ENCODE results near the gene EPS15. TPM values are rescaled to one million over a fixed set of nuclear protein-coding genes. Genes with fewer than 3 reads are reported as not detected.
A peak's percentile ranks its signal among the peaks of the same experiment; 100 is the strongest.

The EPS15 gene
- total RNA-seq, 1 donor from 2014 or later = 37.1 TPM

DNA sequence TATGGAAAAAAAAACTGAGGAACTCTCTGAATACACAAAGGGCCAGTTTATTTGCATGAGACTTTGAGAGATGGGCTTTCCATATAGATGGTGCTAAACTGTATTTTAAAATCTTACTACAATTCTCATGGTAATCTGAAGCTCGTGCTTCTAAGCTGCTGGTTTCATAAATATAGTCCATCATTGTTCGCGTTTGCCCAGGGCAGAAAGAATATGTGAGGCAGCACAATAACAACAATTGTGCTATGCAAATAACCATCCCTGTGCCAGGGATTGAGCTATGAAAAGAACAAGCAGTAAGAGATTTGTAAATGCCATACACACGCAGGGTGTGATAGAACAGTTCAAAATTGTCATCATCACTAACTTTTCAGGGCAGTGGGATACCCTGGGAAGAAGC, 4.9 kb upstream of the EPS15 start:
- no peak for DNase-seq (ENCODE audit: low read depth)
- TF ChIP-seq, protein P1, sequence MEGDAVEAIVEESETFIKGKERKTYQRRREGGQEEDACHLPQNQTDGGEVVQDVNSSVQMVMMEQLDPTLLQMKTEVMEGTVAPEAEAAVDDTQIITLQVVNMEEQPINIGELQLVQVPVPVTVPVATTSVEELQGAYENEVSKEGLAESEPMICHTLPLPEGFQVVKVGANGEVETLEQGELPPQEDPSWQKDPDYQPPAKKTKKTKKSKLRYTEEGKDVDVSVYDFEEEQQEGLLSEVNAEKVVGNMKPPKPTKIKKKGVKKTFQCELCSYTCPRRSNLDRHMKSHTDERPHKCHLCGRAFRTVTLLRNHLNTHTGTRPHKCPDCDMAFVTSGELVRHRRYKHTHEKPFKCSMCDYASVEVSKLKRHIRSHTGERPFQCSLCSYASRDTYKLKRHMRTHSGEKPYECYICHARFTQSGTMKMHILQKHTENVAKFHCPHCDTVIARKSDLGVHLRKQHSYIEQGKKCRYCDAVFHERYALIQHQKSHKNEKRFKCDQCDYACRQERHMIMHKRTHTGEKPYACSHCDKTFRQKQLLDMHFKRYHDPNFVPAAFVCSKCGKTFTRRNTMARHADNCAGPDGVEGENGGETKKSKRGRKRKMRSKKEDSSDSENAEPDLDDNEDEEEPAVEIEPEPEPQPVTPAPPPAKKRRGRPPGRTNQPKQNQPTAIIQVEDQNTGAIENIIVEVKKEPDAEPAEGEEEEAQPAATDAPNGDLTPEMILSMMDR (IDR thresholded peaks at IDR 0.05; ENCODE audit: insufficient read depth, low read length, poor library complexity, severe bottlenecking) = no peak
- H3K4me3 ChIP-seq (ENCODE audit: low read depth, low read length) = no peak overlapping the region
- H3K27me3 ChIP-seq (ENCODE audit: control insufficient read depth, insufficient read depth, low read length) = no peaks in the 10 kb centered on the region
- H3K36me3 ChIP-seq (ENCODE audit: control insufficient read depth, insufficient read depth, low read length) = no peaks in the 10 kb centered on the region

DNA sequence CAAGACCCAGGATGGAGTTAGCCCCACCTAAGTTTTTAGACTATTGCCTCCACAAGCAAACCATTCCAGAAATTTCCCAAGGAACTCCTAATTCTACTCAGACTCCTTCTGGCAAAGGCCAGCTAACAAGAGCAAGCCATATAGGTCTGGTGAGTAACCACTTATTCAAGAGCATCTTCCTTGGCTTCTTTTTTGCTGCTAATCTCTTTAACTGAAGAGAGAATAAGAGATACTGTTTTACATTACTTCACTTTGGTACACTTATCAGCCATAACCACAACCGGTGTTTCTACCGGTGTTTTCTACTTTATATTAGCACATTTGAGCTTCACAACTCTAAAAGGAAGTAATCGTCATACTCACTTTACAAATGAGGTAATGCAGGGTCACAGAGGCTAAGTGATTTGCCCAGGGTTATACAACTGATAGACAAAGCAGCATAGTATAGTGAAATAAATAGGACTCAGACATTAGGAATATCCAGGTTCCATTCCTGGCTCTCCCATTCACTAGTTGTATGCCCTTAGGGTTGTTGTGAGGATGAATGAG, 1.7 kb upstream of the EPS15 start:
- no peaks in the 10 kb centered on the region for H3K36me3 ChIP-seq (ENCODE audit: control insufficient read depth, insufficient read depth, low read length)
- H3K27me3 ChIP-seq (ENCODE audit: control insufficient read depth, insufficient read depth, low read length) = no peaks in the 10 kb centered on the region
- H3K4me3 ChIP-seq (ENCODE audit: low read depth, low read length) = no peak overlapping the region
- TF ChIP-seq, protein P1 (IDR thresholded peaks at IDR 0.05; ENCODE audit: insufficient read depth, low read length, poor library complexity, severe bottlenecking) = no peak
- no peak for DNase-seq (ENCODE audit: low read depth)

DNA sequence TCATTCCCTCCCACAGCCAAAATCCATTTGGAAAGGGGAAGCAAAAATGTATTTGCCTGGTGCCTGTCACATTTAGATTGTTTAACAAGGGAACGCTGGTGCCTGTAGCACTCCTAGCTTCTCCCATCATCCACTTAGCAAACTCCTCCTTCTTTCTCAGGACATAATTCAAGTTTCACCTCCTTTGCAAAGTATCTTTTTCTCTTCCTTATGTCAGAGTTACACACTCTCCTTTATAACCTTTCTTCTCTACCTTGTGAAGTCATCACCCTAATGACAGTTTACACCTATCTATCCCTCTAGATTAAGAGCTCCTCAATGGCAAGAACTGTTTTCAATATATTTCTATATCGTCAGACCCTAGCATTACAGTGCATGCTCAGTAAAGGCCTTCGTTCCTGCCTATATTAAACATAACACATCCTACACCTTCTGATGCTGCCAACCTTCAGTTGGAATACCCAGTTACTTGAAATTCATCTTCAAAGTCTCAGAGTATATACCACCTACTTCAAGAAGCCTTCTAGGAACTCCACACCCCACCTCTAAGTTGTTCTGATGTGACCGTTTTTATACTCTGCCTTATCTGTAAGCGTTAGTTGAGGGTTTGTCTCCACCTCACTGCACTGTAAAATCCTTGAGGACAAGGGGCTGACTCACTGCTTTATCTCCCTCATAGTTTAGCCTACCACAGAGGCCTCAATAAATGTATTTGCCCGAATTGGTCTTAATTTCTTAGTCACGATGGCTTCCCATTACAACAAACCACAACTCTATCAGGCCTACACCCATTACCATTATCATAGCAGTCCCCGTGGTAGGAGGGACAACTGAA, 1.0 kb upstream of the EPS15 start:
- Histone ChIP-seq H3K4me3 (ENCODE audit: low read depth, low read length) (no peak overlapping the region), H3K36me3 (ENCODE audit: control insufficient read depth, insufficient read depth, low read length) (no peaks in the 10 kb centered on the region), H3K27me3 (ENCODE audit: control insufficient read depth, insufficient read depth, low read length) (no peaks in the 10 kb centered on the region)
- TF ChIP-seq, protein P1 (IDR thresholded peaks at IDR 0.05; ENCODE audit: insufficient read depth, low read length, poor library complexity, severe bottlenecking) = no peak
- DNase-seq (ENCODE audit: low read depth) = no peak

DNA sequence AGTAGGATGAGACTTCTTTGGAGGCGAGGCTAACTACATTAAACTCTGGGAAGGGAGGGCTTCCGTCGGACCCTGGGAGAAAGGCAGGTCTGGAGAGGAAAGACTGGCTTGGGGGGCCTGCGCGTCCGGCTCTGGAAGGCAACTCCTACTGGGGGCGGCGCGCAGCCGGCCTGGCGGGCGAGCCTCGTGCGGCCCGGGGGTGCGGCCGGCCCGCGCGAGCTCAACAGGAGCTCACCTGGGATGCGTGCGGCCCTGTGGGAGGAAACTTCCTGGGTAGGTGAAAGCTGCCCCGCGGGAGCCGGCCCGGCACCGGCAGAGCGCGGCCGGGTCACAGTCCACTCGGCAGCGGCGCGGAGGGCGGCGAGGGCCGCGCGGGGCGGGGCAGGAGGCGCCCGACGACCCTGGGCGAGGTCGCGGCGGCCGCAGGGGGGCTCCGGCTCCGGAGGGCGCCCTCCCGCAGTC, 449 bp downstream of the EPS15 start:
- H3K36me3 ChIP-seq (ENCODE audit: control insufficient read depth, insufficient read depth, low read length) = no peaks in the 10 kb centered on the region
- H3K4me3 ChIP-seq (ENCODE audit: low read depth, low read length) = peak overlapping the region; percentile 57
- TF ChIP-seq, protein P1 (IDR thresholded peaks at IDR 0.05; ENCODE audit: insufficient read depth, low read length, poor library complexity, severe bottlenecking) = no peak
- no peaks in the 10 kb centered on the region for H3K27me3 ChIP-seq (ENCODE audit: control insufficient read depth, insufficient read depth, low read length)
- no peak for DNase-seq (ENCODE audit: low read depth)

DNA sequence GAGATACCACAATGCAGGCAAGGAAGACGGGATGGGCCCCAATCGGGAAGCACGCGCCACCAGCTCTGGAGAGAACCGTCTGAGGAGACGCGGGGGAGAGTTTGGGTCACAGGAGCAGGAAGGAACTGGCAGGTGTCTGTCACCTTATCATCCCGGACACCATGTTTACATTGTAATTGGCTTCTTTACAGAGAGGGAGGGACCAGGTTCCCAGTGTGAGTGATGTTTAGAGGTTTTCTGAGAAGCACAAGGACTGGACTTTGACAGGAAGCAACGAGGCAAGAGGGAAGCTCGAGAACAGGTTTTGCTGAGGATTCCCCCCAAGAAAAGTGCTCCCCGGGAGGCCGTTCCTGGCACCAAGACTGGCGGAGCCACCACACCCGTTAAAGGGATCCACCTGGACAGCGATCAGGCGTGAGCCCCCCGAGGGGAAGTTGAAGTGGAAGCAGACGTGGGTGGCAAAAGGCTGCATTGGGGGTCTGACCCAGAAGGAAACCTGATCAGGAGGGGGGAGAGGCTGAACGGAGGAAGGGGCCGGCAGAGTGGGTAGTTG, 957 bp downstream of the EPS15 start:
- no peaks in the 10 kb centered on the region for H3K27me3 ChIP-seq (ENCODE audit: control insufficient read depth, insufficient read depth, low read length)
- H3K4me3 ChIP-seq (ENCODE audit: low read depth, low read length) = peak overlapping the region; percentile 57
- no peak for DNase-seq (ENCODE audit: low read depth)
- H3K36me3 ChIP-seq (ENCODE audit: control insufficient read depth, insufficient read depth, low read length) = no peaks in the 10 kb centered on the region
- TF ChIP-seq, protein P1 (IDR thresholded peaks at IDR 0.05; ENCODE audit: insufficient read depth, low read length, poor library complexity, severe bottlenecking) = no peak

Data from kidney epithelial cell (primary cell).